HCT116 (cell line): ENCODE results near the gene GNG13.

Experiments
- CBX3 ChIP-seq: IDR thresholded peaks from 2 replicates; pipeline ENCODE4 v1.6.1; 2012; ENCODE audit warnings: low read depth
- POLR2A ChIP-seq: IDR thresholded peaks from 2 replicates; pipeline ENCODE4 v1.7.0; 2011; ENCODE audit warnings: borderline replicate concordance; ENCODE audit not compliant: insufficient read depth, insufficient read length; ENCODE audit errors: extremely low read depth
- RAD21 ChIP-seq: IDR thresholded peaks from 2 replicates; pipeline ENCODE4 v1.6.1; 2012; ENCODE audit warnings: low read depth, mild to moderate bottlenecking
- YY1 ChIP-seq: IDR thresholded peaks from 2 replicates; pipeline ENCODE4 v1.6.1; 2011; ENCODE audit warnings: low read length, low read depth, moderate library complexity, mild to moderate bottlenecking; ENCODE audit not compliant: insufficient replicate concordance; ENCODE audit errors: extremely low read depth
- ZFX ChIP-seq: fragments of 450-650 bp; IDR thresholded peaks from 2 replicates; pipeline ENCODE4 v1.6.1; 2017
- ZNF274 ChIP-seq: fragments of 200-500 bp; sonication (Bioruptor generic); IDR thresholded peaks from 2 replicates; pipeline ENCODE4 v1.6.1; 2014; ENCODE audit warnings: mild to moderate bottlenecking, low read depth, low read length, inconsistent platforms
- TF ChIP-seq, protein P1 (sequence below): IDR thresholded peaks from 2 replicates; pipeline ENCODE4 v1.6.1; 2011; ENCODE audit warnings: mild to moderate bottlenecking, low read length, moderate library complexity; ENCODE audit not compliant: insufficient replicate concordance; ENCODE audit errors: extremely low read depth
- TF ChIP-seq, protein P2 (sequence below): IDR thresholded peaks from 2 replicates; pipeline ENCODE4 v1.6.1; 2012; ENCODE audit warnings: low read depth
- TF ChIP-seq, protein P3 (sequence below), 3 experiments: fragments of 200-600 bp in 1 of 3; sonication (generic) in 1 of 3; IDR thresholded peaks in 2 of 3; conservative IDR thresholded peaks in 1 of 3; 2 replicates each; pipeline ENCODE4 v1.5.1; 2012 to 2017; ENCODE audit warnings: low read depth in 2 of 3, low read length in 2 of 3, antibody characterized with exemption in 1 of 3, borderline replicate concordance in 1 of 3, control low read depth in 1 of 3, mild to moderate bottlenecking in 1 of 3, mixed read lengths in 1 of 3, mixed run types in 1 of 3, moderate library complexity in 1 of 3; ENCODE audit not compliant: insufficient read depth in 1 of 3
- TF ChIP-seq, protein P4 (sequence below): IDR thresholded peaks from 2 replicates; pipeline ENCODE4 v1.6.1; 2012

DNA sequence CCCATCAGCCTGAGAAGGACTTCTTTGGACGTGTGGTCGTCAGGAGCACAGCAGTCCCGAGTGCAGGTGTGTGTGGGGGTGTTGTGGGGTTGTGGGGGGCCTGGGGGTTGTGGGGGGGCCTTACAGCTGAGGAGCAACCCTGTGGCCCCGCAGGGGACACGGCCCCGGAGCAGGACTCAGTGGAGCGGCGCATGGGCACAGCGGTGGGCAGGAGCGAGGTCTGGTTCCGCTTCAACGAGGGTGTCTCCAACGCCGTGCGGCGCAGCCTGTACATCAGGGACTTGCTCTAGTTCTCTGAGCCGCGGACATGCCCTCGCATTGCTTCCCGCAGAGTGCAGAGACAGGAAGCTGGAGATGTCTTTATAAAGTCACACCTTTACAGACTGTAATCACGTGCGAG, 2.8 kb downstream of the GNG13 start:
- TF ChIP-seq, protein P1, sequence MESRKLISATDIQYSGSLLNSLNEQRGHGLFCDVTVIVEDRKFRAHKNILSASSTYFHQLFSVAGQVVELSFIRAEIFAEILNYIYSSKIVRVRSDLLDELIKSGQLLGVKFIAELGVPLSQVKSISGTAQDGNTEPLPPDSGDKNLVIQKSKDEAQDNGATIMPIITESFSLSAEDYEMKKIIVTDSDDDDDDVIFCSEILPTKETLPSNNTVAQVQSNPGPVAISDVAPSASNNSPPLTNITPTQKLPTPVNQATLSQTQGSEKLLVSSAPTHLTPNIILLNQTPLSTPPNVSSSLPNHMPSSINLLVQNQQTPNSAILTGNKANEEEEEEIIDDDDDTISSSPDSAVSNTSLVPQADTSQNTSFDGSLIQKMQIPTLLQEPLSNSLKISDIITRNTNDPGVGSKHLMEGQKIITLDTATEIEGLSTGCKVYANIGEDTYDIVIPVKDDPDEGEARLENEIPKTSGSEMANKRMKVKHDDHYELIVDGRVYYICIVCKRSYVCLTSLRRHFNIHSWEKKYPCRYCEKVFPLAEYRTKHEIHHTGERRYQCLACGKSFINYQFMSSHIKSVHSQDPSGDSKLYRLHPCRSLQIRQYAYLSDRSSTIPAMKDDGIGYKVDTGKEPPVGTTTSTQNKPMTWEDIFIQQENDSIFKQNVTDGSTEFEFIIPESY = no peak
- TF ChIP-seq, protein P2, sequence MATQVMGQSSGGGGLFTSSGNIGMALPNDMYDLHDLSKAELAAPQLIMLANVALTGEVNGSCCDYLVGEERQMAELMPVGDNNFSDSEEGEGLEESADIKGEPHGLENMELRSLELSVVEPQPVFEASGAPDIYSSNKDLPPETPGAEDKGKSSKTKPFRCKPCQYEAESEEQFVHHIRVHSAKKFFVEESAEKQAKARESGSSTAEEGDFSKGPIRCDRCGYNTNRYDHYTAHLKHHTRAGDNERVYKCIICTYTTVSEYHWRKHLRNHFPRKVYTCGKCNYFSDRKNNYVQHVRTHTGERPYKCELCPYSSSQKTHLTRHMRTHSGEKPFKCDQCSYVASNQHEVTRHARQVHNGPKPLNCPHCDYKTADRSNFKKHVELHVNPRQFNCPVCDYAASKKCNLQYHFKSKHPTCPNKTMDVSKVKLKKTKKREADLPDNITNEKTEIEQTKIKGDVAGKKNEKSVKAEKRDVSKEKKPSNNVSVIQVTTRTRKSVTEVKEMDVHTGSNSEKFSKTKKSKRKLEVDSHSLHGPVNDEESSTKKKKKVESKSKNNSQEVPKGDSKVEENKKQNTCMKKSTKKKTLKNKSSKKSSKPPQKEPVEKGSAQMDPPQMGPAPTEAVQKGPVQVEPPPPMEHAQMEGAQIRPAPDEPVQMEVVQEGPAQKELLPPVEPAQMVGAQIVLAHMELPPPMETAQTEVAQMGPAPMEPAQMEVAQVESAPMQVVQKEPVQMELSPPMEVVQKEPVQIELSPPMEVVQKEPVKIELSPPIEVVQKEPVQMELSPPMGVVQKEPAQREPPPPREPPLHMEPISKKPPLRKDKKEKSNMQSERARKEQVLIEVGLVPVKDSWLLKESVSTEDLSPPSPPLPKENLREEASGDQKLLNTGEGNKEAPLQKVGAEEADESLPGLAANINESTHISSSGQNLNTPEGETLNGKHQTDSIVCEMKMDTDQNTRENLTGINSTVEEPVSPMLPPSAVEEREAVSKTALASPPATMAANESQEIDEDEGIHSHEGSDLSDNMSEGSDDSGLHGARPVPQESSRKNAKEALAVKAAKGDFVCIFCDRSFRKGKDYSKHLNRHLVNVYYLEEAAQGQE = no peak
- TF ChIP-seq CBX3 = no peak
- TF ChIP-seq, protein P3, sequence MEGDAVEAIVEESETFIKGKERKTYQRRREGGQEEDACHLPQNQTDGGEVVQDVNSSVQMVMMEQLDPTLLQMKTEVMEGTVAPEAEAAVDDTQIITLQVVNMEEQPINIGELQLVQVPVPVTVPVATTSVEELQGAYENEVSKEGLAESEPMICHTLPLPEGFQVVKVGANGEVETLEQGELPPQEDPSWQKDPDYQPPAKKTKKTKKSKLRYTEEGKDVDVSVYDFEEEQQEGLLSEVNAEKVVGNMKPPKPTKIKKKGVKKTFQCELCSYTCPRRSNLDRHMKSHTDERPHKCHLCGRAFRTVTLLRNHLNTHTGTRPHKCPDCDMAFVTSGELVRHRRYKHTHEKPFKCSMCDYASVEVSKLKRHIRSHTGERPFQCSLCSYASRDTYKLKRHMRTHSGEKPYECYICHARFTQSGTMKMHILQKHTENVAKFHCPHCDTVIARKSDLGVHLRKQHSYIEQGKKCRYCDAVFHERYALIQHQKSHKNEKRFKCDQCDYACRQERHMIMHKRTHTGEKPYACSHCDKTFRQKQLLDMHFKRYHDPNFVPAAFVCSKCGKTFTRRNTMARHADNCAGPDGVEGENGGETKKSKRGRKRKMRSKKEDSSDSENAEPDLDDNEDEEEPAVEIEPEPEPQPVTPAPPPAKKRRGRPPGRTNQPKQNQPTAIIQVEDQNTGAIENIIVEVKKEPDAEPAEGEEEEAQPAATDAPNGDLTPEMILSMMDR (IDR thresholded peaks at IDR 0.05 in 2 of 3, conservative IDR thresholded peaks at IDR 0.05 in 1 of 3; ENCODE audit: borderline replicate concordance in 1 of 3, insufficient read depth in 1 of 3, low read depth in 2 of 3, low read length in 2 of 3) = no peak
- no peak for TF ChIP-seq POLR2A
- TF ChIP-seq RAD21 = no peak
- TF ChIP-seq ZNF274 = no peak
- no peak for TF ChIP-seq ZFX
- TF ChIP-seq, protein P4, sequence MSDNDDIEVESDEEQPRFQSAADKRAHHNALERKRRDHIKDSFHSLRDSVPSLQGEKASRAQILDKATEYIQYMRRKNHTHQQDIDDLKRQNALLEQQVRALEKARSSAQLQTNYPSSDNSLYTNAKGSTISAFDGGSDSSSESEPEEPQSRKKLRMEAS = no peak
- no peak for TF ChIP-seq YY1
